ENCODE measurements around the gene MESD. TPM values are rescaled to one million over a fixed set of nuclear protein-coding genes. Genes with fewer than 3 reads are reported as not detected.
"Not testable (repeated sequence)": the region's sequence is repeated elsewhere in the genome, so short reads cannot be mapped to it uniquely, and the experiment has no call there.

MESD gene
- total RNA-seq, 1 donor from 2014 or later: 13.5 TPM

GRCh38 chr15:80970018-80970657 lies 19.5 kb downstream of the MESD start:
- Histone ChIP-seq H3K9me3 (replicated peaks) (peaks cover 5% of the 10 kb centered on the region), H3K36me3 (peaks cover 16% of the 10 kb centered on the region), H3K4me3 (no peak overlapping the region), H3K4me1 (peaks cover 4% of the 10 kb centered on the region), H3K27ac (replicated peaks) (no peak overlapping the region), H3K27me3 (ENCODE audit: low read depth) (no peaks in the 10 kb centered on the region)
- intact Hi-C loops (cut with micrococcal nuclease): no loop called here
- TF ChIP-seq CTCF (IDR thresholded peaks at IDR 0.05; ENCODE audit: borderline replicate concordance): peak; percentile 90
- DNase-seq: peak; percentile 42

DNA sequence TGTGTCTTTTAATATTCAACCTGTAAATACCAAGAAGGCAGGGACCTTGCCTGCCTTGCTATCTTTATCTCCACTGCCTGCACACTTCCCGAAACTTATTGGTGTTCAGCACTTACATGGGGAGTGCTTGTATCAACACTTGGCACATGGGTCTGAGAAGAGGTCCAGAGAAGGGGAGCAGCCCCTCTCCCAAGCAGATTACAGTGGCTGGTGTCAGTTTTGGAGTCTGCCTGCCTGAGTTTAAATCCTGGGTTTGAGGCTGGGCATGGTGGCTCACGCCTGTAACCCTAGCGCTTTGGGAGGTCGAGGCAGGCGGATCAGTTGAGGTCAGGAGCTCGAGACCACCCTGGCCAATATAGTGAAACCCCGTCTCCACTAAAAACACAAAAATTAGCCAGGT lies 20.3 kb downstream of the MESD start:
- H3K4me1 ChIP-seq: peaks cover 4% of the 10 kb centered on the region
- H3K27me3 ChIP-seq (ENCODE audit: low read depth): no peaks in the 10 kb centered on the region
- DNase-seq: no peak
- peaks cover 11% of the 10 kb centered on the region for H3K9me3 ChIP-seq (replicated peaks)
- peaks cover 20% of the 10 kb centered on the region for H3K36me3 ChIP-seq
- no peak overlapping the region for H3K27ac ChIP-seq (replicated peaks)
- no peak for TF ChIP-seq CTCF (IDR thresholded peaks at IDR 0.05; ENCODE audit: borderline replicate concordance)
- intact Hi-C loops (cut with micrococcal nuclease): loop anchor here (10.0 kb wide), 1 partner anchor 195 kb away; the partner anchor contains the start of gene CEMIP
- no peak overlapping the region for H3K4me3 ChIP-seq

DNA sequence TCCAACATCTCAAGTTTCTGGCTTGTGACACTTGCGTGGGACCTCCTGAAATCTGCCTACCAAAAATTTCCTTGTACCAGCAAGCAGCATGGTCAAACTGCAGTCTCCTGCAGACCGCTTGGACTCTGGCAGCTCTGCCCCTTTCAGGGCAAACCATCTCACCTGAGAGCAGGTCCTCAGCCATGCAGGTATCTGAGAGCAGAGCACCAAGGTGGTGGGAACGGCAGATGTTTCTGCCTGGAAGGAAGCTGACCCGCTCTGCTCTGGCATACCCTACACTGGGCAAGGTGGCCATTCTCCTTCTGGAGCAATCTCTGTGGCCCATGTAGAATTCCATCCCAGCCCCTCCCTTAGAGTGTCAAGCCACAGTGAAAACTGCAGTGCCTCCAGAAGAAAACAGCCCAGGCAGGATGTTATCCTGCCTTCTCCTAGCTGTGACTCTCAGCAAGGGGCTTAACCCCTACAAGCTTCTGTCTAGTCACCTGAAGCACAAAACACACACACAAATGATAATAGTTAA lies 21.6 kb downstream of the MESD start:
- Histone ChIP-seq H3K27me3 (ENCODE audit: low read depth) (no peaks in the 10 kb centered on the region), H3K4me3 (no peak overlapping the region), H3K9me3 (replicated peaks) (peaks cover 15% of the 10 kb centered on the region), H3K4me1 (peaks cover 4% of the 10 kb centered on the region), H3K36me3 (peaks cover 20% of the 10 kb centered on the region), H3K27ac (replicated peaks) (no peak overlapping the region)
- no peak for TF ChIP-seq CTCF (IDR thresholded peaks at IDR 0.05; ENCODE audit: borderline replicate concordance)
- no peak for DNase-seq
- intact Hi-C loops (cut with micrococcal nuclease): loop anchor here (10.0 kb wide), 1 partner anchor 193 kb away; the partner anchor contains the start of gene CEMIP

DNA sequence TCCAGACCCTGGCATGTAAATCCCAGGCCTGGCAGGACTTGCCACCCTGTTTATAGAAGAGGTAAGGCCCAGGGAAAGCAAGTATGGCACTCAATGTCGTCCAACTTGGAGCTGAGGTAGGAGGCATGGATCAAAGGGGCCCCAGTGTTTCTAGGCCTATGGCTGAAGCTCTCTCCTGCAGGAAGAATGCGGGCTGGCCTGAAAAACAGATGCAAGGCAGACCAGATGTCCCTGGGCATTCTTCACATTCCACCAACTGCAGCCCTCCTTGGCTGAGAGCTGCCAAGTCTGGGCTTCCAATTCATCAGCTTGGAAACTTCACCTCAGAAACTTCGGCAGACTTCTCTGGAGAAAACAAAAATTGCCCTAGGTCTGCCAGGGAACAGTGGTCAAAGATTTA lies 22.2 kb downstream of the MESD start:
- Histone ChIP-seq H3K4me1 (peaks cover 4% of the 10 kb centered on the region), H3K4me3 (no peak overlapping the region), H3K36me3 (peaks cover 20% of the 10 kb centered on the region), H3K9me3 (replicated peaks) (peaks cover 15% of the 10 kb centered on the region), H3K27me3 (ENCODE audit: low read depth) (no peaks in the 10 kb centered on the region), H3K27ac (replicated peaks) (no peak overlapping the region)
- no peak for DNase-seq
- no peak for TF ChIP-seq CTCF (IDR thresholded peaks at IDR 0.05; ENCODE audit: borderline replicate concordance)
- intact Hi-C loops (cut with micrococcal nuclease): loop anchor here (10.0 kb wide), 1 partner anchor 193 kb away; the partner anchor contains the start of gene CEMIP

DNA sequence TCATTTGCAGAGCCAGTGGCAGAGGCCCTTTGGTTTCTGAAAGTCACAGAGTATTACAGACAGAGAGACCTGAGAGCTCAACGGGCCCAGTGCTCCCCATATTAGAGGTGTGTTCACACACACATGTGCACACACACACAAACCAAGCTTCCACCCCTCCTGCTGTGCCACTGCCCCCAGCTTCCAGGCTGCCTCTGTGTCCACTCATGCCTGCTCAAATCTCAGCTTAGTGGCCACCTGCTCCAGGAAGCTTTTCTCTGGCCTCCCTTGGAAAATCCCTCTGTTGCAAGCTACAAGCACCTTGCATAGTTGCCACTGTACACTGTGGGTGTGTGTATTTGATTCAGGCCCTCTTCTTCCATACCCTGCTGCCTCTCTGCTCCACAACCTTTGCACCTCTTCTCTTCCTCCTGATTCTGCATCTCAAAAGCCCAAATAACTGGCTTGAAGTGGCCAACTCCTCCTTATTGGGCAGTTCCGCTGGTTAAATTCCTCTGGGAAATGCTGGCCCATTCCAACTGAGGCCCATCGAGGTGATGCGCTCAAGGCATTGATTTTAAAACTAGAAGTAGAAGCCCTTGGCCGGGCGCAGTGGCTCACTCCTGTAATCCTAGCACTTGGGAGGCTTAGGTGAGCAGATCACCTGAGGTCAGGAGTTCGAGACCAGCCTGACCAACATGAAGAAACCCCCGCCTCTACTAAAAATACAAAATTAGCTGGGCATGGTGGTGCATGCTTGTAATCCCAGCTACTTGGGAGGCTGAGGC lies 23.0 kb downstream of the MESD start:
- no peak for DNase-seq
- no peak for TF ChIP-seq CTCF (IDR thresholded peaks at IDR 0.05; ENCODE audit: borderline replicate concordance)
- Histone ChIP-seq H3K4me1 (peaks cover 4% of the 10 kb centered on the region), H3K27ac (replicated peaks) (no peak overlapping the region), H3K36me3 (peaks cover 20% of the 10 kb centered on the region), H3K27me3 (ENCODE audit: low read depth) (no peaks in the 10 kb centered on the region), H3K9me3 (replicated peaks) (peaks cover 15% of the 10 kb centered on the region), H3K4me3 (no peak overlapping the region)
- intact Hi-C loops (cut with micrococcal nuclease): loop anchor here (10.0 kb wide), 1 partner anchor 192 kb away; the partner anchor contains the start of gene CEMIP

GRCh38 chr15:80965454-80965853 lies 24.2 kb downstream of the MESD start:
- not testable (repeated sequence) for H3K27me3 ChIP-seq (ENCODE audit: low read depth); DNase-seq; H3K27ac ChIP-seq (replicated peaks); H3K4me3 ChIP-seq; H3K4me1 ChIP-seq
- peaks cover 15% of the 10 kb centered on the region for H3K9me3 ChIP-seq (replicated peaks)
- peaks cover 20% of the 10 kb centered on the region for H3K36me3 ChIP-seq
- intact Hi-C loops (cut with micrococcal nuclease): loop anchor here (10.0 kb wide), 1 partner anchor 191 kb away; the partner anchor contains the start of gene CEMIP
